ENCODE results near the gene PACSIN2.
"Not testable (repeated sequence)": the region's sequence is repeated elsewhere in the genome, so short reads cannot be mapped to it uniquely, and the experiment has no call there.

PACSIN2 gene

GRCh38 chr22:43011079-43011478, 3.9 kb downstream of the PACSIN2 start:
- no peak for DNase-seq

GRCh38 chr22:43009444-43009843, 5.5 kb downstream of the PACSIN2 start:
- no peak for DNase-seq

GRCh38 chr22:43008921-43009320, 6.0 kb downstream of the PACSIN2 start:
- DNase-seq, result no peak

GRCh38 chr22:43008509-43008908, 6.4 kb downstream of the PACSIN2 start:
- no peak for DNase-seq

GRCh38 chr22:43007519-43008102, 7.3 kb downstream of the PACSIN2 start:
- DNase-seq, result no peak

GRCh38 chr22:43006753-43007152, 8.2 kb downstream of the PACSIN2 start:
- no peak for DNase-seq

GRCh38 chr22:43006016-43006505, 8.9 kb downstream of the PACSIN2 start:
- no peak for DNase-seq

- DNase-seq, result no peak
Measured at GRCh38 chr22:43005106-43005505, 9.8 kb downstream of the PACSIN2 start.

- no peak for DNase-seq
Measured at GRCh38 chr22:43004362-43005035, 10.4 kb downstream of the PACSIN2 start.

GRCh38 chr22:43002202-43002586, 12.8 kb downstream of the PACSIN2 start:
- DNase-seq, result no peak

- no peak for DNase-seq
Measured at GRCh38 chr22:43001271-43002201, 13.4 kb downstream of the PACSIN2 start.

GRCh38 chr22:43000441-43001175, 14.3 kb downstream of the PACSIN2 start:
- DNase-seq, result no peak

- no peak for DNase-seq
Measured at GRCh38 chr22:42997582-42998090, 17.3 kb downstream of the PACSIN2 start.

- DNase-seq, result no peak
Measured at GRCh38 chr22:42996646-42997365, 18.1 kb downstream of the PACSIN2 start.

- DNase-seq, result not testable (repeated sequence)
Measured at GRCh38 chr22:42995654-42996053, 19.3 kb downstream of the PACSIN2 start.

GRCh38 chr22:42994917-42995562, 19.9 kb downstream of the PACSIN2 start:
- DNase-seq, result no peak

GRCh38 chr22:42994276-42994916, 20.6 kb downstream of the PACSIN2 start:
- no peak for DNase-seq

GRCh38 chr22:42993651-42994275, 21.2 kb downstream of the PACSIN2 start:
- no peak for DNase-seq

GRCh38 chr22:42992886-42993479, 22.0 kb downstream of the PACSIN2 start:
- DNase-seq, result no peak

GRCh38 chr22:42992092-42992491, 22.9 kb downstream of the PACSIN2 start:
- DNase-seq, result no peak
